IMR-90 (cell line): ENCODE data around the gene CTNNA2. TPM values are rescaled to one million over a fixed set of nuclear protein-coding genes. Genes with fewer than 3 reads are reported as not detected.

Experiments
- ATAC-seq: fragments of 200-7000 bp; cut with Tn5 transposase; 2 replicates; pipeline ENCODE4 v1.9.1; 2020; ENCODE audit warnings: low read depth, mild to moderate bottlenecking, moderate library complexity
- BruUV-seq: library from RNA; stranded (reverse); fragments of 400-500 nt; replicated peaks from 2 replicates; lab custom pipeline; 2021; lab: Mats Ljungman, UMichigan
- CTCF ChIA-PET: fragments of 300-600 bp; formaldehyde crosslinking; extraction: SDS; loops from one replicate; lab custom pipeline; 2021; ENCODE audit warnings: antibody characterized with exemption; lab: Yijun Ruan, JAX
- POLR2A ChIA-PET: fragments of 300-600 bp; sonication (Branson Sonifier 250); formaldehyde crosslinking; loops from one replicate; lab custom pipeline; 2022; ENCODE audit warnings: antibody characterized with exemption; ENCODE audit not compliant: unreplicated experiment; lab: Charles Lee
- DNase-seq: peaks from one replicate; pipeline ENCODE4 v3.0.0; 2013
- H2AFZ ChIP-seq: replicated peaks from 2 replicates; pipeline ENCODE3; 2013; ENCODE audit warnings: low read length, mild to moderate bottlenecking; ENCODE audit not compliant: poor library complexity
- H2AK5ac ChIP-seq: 2 replicates; pipeline ENCODE4 v1.6.1; 2013; ENCODE audit warnings: low read depth, low read length, inconsistent platforms
- H2AK9ac ChIP-seq: replicated peaks from 2 replicates; pipeline ENCODE3; 2013; ENCODE audit warnings: mild to moderate bottlenecking, low read depth, low read length, moderate library complexity; ENCODE audit not compliant: poor library complexity
- H2BK120ac ChIP-seq: 2 replicates; pipeline ENCODE4 v1.6.1; 2013; ENCODE audit warnings: low read depth, low read length, inconsistent platforms
- H2BK15ac ChIP-seq: 3 replicates; pipeline ENCODE4 v1.6.1; 2013; ENCODE audit warnings: low read depth, low read length, inconsistent platforms
- H2BK20ac ChIP-seq: 2 replicates; pipeline ENCODE4 v1.6.1; 2013; ENCODE audit warnings: low read depth, mild to moderate bottlenecking, inconsistent platforms, low read length, moderate library complexity
- H2BK5ac ChIP-seq: 2 replicates; pipeline ENCODE4 v1.6.1; 2013; ENCODE audit warnings: mild to moderate bottlenecking, low read depth, low read length, inconsistent platforms; ENCODE audit not compliant: poor library complexity, severe bottlenecking
- H3K14ac ChIP-seq: replicated peaks from 2 replicates; pipeline ENCODE4 v1.6.1; 2013; ENCODE audit warnings: low read depth, low read length, inconsistent platforms
- H3K18ac ChIP-seq: 2 replicates; pipeline ENCODE4 v1.6.1; 2013; ENCODE audit warnings: low read depth, low read length, control low read depth
- H3K23ac ChIP-seq: 2 replicates; pipeline ENCODE4 v1.6.1; 2013; ENCODE audit warnings: low read depth, low read length, inconsistent platforms
- H3K27ac ChIP-seq: 2 replicates; pipeline ENCODE4 v1.5.1; 2013; ENCODE audit warnings: mild to moderate bottlenecking, control low read depth, low read length; ENCODE audit not compliant: insufficient read depth
- H3K27me3 ChIP-seq: 2 replicates; pipeline ENCODE4 v1.6.1; 2013; ENCODE audit warnings: low read length; ENCODE audit not compliant: control insufficient read depth, insufficient read depth
- H3K36me3 ChIP-seq: 2 replicates; pipeline ENCODE4 v1.6.1; 2013; ENCODE audit warnings: low read length, mixed read lengths; ENCODE audit not compliant: control insufficient read depth, insufficient read depth
- H3K4ac ChIP-seq: 2 replicates; pipeline ENCODE4 v1.6.1; 2013; ENCODE audit warnings: low read depth, low read length, inconsistent platforms
- H3K4me1 ChIP-seq: 2 replicates; pipeline ENCODE4 v1.6.1; 2013; ENCODE audit warnings: low read length, mixed read lengths; ENCODE audit not compliant: control insufficient read depth, insufficient read depth
- H3K4me2 ChIP-seq: 2 replicates; pipeline ENCODE4 v1.6.1; 2013; ENCODE audit warnings: low read depth, mild to moderate bottlenecking, control low read depth, low read length, moderate library complexity
- H3K4me3 ChIP-seq: 2 replicates; pipeline ENCODE4 v1.5.1; 2013; ENCODE audit warnings: low read depth, mild to moderate bottlenecking, control low read depth, low read length, moderate library complexity; ENCODE audit not compliant: insufficient read depth
- H3K56ac ChIP-seq: 2 replicates; pipeline ENCODE4 v1.6.1; 2013; ENCODE audit warnings: low read length, inconsistent platforms; ENCODE audit not compliant: insufficient read depth; ENCODE audit errors: extremely low read depth
- H3K79me1 ChIP-seq, 2 experiments: 2 replicates each; pipeline ENCODE4 v1.6.1; 2013; ENCODE audit warnings: low read length in 2 of 2, inconsistent platforms in 1 of 2, low read depth in 1 of 2
- H3K9ac ChIP-seq: 2 replicates; pipeline ENCODE4 v1.6.1; 2013; ENCODE audit warnings: low read depth, low read length, control low read depth
- H3K9me1 ChIP-seq: 2 replicates; pipeline ENCODE4 v1.6.1; 2013; ENCODE audit warnings: low read length, inconsistent platforms; ENCODE audit not compliant: insufficient read depth
- H3K9me3 ChIP-seq: 2 replicates; pipeline ENCODE4 v1.6.1; 2013; ENCODE audit warnings: low read length; ENCODE audit not compliant: control insufficient read depth, insufficient read depth
- H4K20me1 ChIP-seq: 2 replicates; pipeline ENCODE4 v1.6.1; 2013; ENCODE audit warnings: low read length, inconsistent platforms; ENCODE audit not compliant: insufficient read depth
- H4K5ac ChIP-seq: 2 replicates; pipeline ENCODE4 v1.6.1; 2013; ENCODE audit warnings: mild to moderate bottlenecking, low read depth, low read length, control low read depth
- H4K8ac ChIP-seq, 2 experiments: 2 replicates each; pipeline ENCODE4 v1.6.1; 2013; ENCODE audit warnings: low read depth in 2 of 2, low read length in 2 of 2, control low read depth in 1 of 2, inconsistent platforms in 1 of 2
- H4K91ac ChIP-seq: 2 replicates; pipeline ENCODE4 v1.6.1; 2013; ENCODE audit warnings: low read depth, low read length, inconsistent platforms; ENCODE audit not compliant: insufficient read depth
- BHLHE40 ChIP-seq: fragments of 150-350 bp; IDR thresholded peaks from 2 replicates; pipeline ENCODE4 v1.6.1; 2016; ENCODE audit warnings: mild to moderate bottlenecking, low read depth, low read length
- CEBPB ChIP-seq: IDR thresholded peaks from 2 replicates; pipeline ENCODE4 v1.6.1; 2012; ENCODE audit warnings: low read depth, low read length, improper control_type of control experiment
- CHD1 ChIP-seq: IDR thresholded peaks from 2 replicates; pipeline ENCODE4 v1.6.1; 2012; ENCODE audit warnings: low read depth, low read length, improper control_type of control experiment
- ELK1 ChIP-seq: fragments of 150-350 bp; IDR thresholded peaks from 2 replicates; pipeline ENCODE4 v1.6.1; 2016; ENCODE audit warnings: low read depth, mild to moderate bottlenecking, low read length, moderate library complexity, borderline replicate concordance
- FOS ChIP-seq: fragments of 150-350 bp; IDR thresholded peaks from 2 replicates; pipeline ENCODE4 v1.6.1; 2016; ENCODE audit warnings: low read depth, low read length
- MAFK ChIP-seq: IDR thresholded peaks from 2 replicates; pipeline ENCODE4 v1.6.1; 2012; ENCODE audit warnings: low read depth, low read length, improper control_type of control experiment
- MAZ ChIP-seq: IDR thresholded peaks from 2 replicates; pipeline ENCODE4 v1.6.1; 2012; ENCODE audit warnings: low read depth, mild to moderate bottlenecking, low read length, improper control_type of control experiment, moderate library complexity, borderline replicate concordance
- MXI1 ChIP-seq: IDR thresholded peaks from 2 replicates; pipeline ENCODE4 v1.6.1; 2012; ENCODE audit warnings: low read depth, mild to moderate bottlenecking, low read length, moderate library complexity, borderline replicate concordance
- NFE2L2 ChIP-seq: fragments of 150-350 bp; IDR thresholded peaks from 2 replicates; pipeline ENCODE4 v1.6.1; 2016; ENCODE audit warnings: low read depth, mild to moderate bottlenecking, low read length
- POLR2A ChIP-seq: IDR thresholded peaks from 2 replicates; pipeline ENCODE4 v1.6.1; 2012; ENCODE audit warnings: mild to moderate bottlenecking, low read depth, low read length
- RAD21 ChIP-seq: IDR thresholded peaks from 2 replicates; pipeline ENCODE4 v1.6.1; 2012; ENCODE audit warnings: low read length, improper control_type of control experiment
- RCOR1 ChIP-seq: IDR thresholded peaks from 2 replicates; pipeline ENCODE4 v1.6.1; 2012; ENCODE audit warnings: mild to moderate bottlenecking, low read length, improper control_type of control experiment; ENCODE audit not compliant: insufficient replicate concordance
- RFX5 ChIP-seq: IDR thresholded peaks from 2 replicates; pipeline ENCODE4 v1.8.0; 2012; ENCODE audit warnings: low read depth, mild to moderate bottlenecking, low read length, moderate library complexity
- SMC3 ChIP-seq: fragments of 150-350 bp; IDR thresholded peaks from 2 replicates; pipeline ENCODE4 v1.6.1; 2016; ENCODE audit warnings: low read depth, mild to moderate bottlenecking, antibody characterized with exemption, low read length, moderate library complexity
- USF2 ChIP-seq: fragments of 150-350 bp; IDR thresholded peaks from 2 replicates; pipeline ENCODE4 v1.6.1; 2017; ENCODE audit warnings: mild to moderate bottlenecking, antibody characterized with exemption, low read length, low read depth
- WGBS, 2 experiments: methylation state at CpG; one replicate each; pipeline versions ENCODE4 v1.1.5 to v1.1.7; 2013; ENCODE audit warnings: missing lambda C conversion rate in 2 of 2; ENCODE audit not compliant: insufficient read length in 1 of 2; ENCODE audit errors: extremely low coverage in 2 of 2; 5-methylcytosine and 5-hydroxymethylcytosine counted together
- dilution Hi-C: fragments of 300-500 bp; cut with HindIII; formaldehyde crosslinking; loops from one replicate; pipeline ENCODE4 v1.14.3; 2018; ENCODE audit warnings: low sequenced_read_pairs; ENCODE audit not compliant: unreplicated experiment
- in situ Hi-C: fragments of 300-500 bp; cut with MboI; formaldehyde crosslinking; loops from 3 replicates; pipeline ENCODE4 v1.14.3; 2019; ENCODE audit warnings: low sequenced_read_pairs, inconsistent platforms, mixed read lengths
- intact Hi-C: fragments of 100-400 bp; cut with micrococcal nuclease; formaldehyde crosslinking; loops from 2 replicates; pipeline ENCODE4 v1.10.0; 2022
- polyA plus RNA-seq, 3 experiments: library from polyadenylated mRNA; depleted of rRNA; stranded (reverse); fragments of >200 nt; gene quantifications; 2 replicates each; pipeline ENCODE4 v1.2.3, GENCODE V29; 2012; ENCODE audit warnings: low replicate concordance in 1 of 3
- total RNA-seq: library from RNA; depleted of rRNA; stranded (reverse); fragments of >200 nt; gene quantifications from 2 replicates; pipeline ENCODE4 v1.2.3, GENCODE V29; 2012
- TF ChIP-seq, protein P1 (sequence below): conservative IDR thresholded peaks from 2 replicates; pipeline ENCODE4 v1.5.1; 2012; ENCODE audit warnings: mild to moderate bottlenecking, low read depth, low read length, improper control_type of control experiment

CTNNA2 gene
- total and polyA plus RNA-seq, 2 of the 4 experiments (the other 2 are of a cell fraction) = not detected

DNA sequence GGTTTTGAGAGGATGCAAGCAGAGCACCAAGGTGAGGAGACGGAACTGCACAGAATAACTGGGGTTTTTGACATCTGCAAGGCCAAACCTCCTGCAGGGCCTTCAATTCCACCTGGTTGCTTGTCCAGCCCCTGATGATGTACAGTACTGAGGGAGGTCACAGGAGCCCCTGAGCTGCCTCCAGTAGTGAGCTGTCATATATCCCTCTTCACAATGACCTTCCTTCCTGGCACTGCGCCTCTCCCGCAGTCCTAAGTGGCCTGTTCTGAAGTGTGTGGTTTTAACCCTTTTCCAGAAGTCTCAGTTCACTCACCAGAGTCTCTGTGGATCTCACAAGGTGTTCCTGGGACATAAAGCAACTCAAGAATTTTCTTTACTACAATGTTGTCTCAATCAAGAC lies 746.4 kb downstream of the CTNNA2 start:
- Histone ChIP-seq H3K27ac (no peak overlapping the region), H4K20me1 (no peaks in the 10 kb centered on the region), H2AK9ac (no peak overlapping the region), H2BK15ac (no peak overlapping the region), H2BK5ac (no peak overlapping the region), H2BK20ac (no peak overlapping the region), H3K14ac (no peak overlapping the region), H2AK5ac (no peak overlapping the region), H3K9me3 (no peaks in the 10 kb centered on the region), H3K36me3 (no peaks in the 10 kb centered on the region), H3K79me1 (no peaks in the 10 kb centered on the region), H3K4me3 (no peak overlapping the region), H3K18ac (no peak overlapping the region), H3K4ac (no peak overlapping the region), H4K8ac (no peak overlapping the region), H2BK120ac (no peak overlapping the region), H3K23ac (no peak overlapping the region), H3K56ac (no peak overlapping the region), H2AFZ (no peak overlapping the region), H3K4me2 (no peak overlapping the region), H3K9me1 (no peaks in the 10 kb centered on the region), H3K9ac (no peak overlapping the region), H3K4me1 (no peaks in the 10 kb centered on the region), H3K27me3 (no peaks in the 10 kb centered on the region), H4K5ac (no peak overlapping the region), H4K91ac (no peak overlapping the region)
- in situ Hi-C loops = no loop called here
- no peak for DNase-seq
- TF ChIP-seq RAD21 (no peak), MXI1 (no peak), RCOR1 (no peak), FOS (no peak), ELK1 (no peak), POLR2A (no peak), BHLHE40 (no peak), USF2 (no peak), RFX5 (no peak), MAFK (no peak), CEBPB (no peak), MAZ (no peak), SMC3 (no peak), NFE2L2 (no peak), CHD1 (no peak)
- TF ChIP-seq, protein P1, sequence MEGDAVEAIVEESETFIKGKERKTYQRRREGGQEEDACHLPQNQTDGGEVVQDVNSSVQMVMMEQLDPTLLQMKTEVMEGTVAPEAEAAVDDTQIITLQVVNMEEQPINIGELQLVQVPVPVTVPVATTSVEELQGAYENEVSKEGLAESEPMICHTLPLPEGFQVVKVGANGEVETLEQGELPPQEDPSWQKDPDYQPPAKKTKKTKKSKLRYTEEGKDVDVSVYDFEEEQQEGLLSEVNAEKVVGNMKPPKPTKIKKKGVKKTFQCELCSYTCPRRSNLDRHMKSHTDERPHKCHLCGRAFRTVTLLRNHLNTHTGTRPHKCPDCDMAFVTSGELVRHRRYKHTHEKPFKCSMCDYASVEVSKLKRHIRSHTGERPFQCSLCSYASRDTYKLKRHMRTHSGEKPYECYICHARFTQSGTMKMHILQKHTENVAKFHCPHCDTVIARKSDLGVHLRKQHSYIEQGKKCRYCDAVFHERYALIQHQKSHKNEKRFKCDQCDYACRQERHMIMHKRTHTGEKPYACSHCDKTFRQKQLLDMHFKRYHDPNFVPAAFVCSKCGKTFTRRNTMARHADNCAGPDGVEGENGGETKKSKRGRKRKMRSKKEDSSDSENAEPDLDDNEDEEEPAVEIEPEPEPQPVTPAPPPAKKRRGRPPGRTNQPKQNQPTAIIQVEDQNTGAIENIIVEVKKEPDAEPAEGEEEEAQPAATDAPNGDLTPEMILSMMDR = no peak
- dilution Hi-C loops = no loop called here
- intact Hi-C loops = loop anchor here (10.0 kb wide), 1 partner anchor 236 kb away; no protein-coding TSS in a partner anchor
- no peak for ATAC-seq
- POLR2A ChIA-PET = no interaction called here
- CTCF ChIA-PET = interaction anchor here (1.3 kb wide), 1 partner anchor 21 kb away, joined by 4 read pairs; no protein-coding TSS in a partner anchor
- no CpG with 5 or more reads among the region's 3 CpGs for WGBS, 2 experiments
- BruUV-seq = no TSS peak
